CD1c-positive myeloid dendritic cell (primary cell): ENCODE measurements around the gene MUC2.

Source experiments
- DNase-seq: peaks from one replicate; pipeline ENCODE4 v3.0.0-alpha.2; 2016; ENCODE audit errors: extremely low spot score

The MUC2 gene

DNA sequence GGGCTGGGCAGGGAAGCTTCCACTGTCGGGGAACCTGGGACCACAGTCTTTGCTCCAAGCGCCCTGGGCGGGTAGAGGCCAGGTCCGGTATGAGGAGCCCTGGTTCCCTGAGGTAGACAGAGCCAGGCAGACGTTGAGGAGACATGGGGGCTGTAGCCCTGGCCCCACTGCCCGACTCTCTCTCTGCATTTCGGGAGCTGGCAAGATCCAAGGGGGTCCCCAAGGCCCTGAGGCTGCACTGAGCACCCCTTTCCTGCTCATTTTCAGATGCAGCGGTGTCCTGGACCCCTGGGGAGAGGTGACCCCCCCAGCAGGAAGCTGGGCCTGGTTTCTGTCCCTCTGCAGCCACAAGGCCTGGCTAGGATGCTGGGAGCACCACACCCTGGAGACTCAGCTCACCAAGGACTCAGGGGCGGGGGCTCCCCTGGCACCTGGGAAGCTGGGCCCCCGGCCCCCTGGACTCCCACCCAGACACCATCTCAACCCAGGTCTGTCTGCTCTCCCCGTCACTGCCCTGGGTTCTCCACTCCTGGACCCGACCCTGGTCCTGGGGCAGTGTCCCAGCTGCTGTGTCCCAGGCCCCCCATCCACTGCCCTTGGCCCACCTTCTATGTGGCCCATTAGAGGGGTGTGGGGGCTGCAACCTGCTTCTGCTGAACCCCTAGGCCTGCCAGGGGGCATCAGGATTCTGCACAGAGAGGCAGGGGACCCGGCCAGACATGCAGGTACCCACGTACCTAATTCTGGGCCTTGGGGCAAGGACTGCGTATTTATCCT is 23.1 kb upstream of the MUC2 start:
- DNase-seq = no peak

DNA sequence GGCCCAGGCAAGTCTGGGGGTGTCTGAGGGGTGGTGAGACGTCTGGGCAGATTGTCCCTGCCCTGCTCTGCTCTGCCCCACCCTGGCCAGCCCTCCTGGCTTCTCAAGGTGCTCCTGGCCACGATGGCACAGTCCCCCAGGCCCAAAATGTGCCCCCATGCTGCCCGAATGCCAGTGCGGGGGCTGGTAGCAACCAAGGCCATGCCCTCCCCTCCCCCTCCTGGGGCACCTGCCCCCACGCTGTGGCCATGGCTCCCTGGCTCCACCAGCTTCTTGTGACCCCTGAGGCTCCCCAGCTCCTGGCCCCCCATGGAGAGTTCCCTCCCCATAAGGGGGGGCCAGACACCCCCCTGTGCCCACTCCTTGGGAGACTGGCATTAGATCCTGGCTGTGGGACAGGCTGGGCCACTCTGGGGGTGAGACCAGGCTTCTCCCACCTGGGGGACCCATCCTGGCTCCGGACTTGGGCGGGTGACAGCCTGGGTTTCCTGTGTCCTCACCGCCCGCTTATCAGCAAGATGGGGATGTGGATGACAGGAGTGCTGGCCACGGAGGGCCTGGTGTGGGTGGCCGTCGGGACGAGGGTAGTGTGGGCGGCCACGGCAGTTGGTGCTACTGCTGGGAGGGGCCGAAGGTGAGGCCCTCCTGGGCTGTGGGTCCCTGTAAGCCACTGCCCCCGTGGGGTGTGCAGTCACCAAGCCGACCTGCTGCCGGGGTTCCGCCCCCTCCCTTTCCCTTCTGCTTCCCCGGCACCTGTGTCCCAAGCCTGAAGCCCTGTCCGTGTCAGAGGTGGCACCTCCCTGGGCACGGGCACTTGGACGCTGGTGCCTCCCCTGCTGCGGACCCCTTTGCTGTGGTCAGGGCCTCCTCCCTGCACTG is 22.3 kb upstream of the MUC2 start:
- no peak for DNase-seq

DNA sequence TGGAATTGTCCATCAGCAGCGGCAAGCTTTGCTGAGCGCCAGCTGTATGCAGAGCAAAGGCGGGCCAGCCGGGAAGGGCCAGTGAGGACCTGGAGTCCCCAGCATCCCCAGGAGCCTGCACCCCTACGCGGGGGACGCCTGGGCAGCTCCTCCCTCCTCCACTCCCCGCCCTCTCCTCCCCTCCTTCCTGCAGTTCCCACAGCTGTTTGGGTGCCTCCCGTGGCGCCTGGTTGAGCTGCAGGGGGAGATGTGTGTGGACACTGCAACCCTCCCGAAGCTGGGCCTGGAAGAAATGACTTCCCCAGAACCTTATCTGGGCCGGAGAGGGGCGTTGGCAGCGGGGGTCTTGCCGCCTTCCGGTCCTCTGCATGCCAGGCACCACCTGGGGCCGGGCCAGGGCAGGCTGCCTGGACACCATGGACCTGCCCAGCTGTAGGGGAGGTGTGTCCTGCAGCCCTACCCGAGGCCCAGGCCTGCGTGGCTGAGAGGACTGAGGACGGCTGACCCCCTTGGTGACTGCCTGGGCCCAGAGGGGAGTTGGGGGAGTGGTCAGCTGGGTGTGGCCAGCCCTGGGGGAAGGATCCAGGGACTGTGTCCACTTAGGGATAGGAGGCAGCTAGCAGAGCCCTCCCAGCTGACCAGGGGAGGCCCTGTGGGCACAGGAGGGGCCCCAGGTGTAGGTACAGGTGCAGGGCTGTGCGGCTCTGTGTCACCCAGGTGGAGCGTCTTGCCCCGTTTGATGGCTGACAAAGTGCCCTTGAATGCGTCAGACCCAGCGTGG is 21.4 kb upstream of the MUC2 start:
- DNase-seq = no peak

DNA sequence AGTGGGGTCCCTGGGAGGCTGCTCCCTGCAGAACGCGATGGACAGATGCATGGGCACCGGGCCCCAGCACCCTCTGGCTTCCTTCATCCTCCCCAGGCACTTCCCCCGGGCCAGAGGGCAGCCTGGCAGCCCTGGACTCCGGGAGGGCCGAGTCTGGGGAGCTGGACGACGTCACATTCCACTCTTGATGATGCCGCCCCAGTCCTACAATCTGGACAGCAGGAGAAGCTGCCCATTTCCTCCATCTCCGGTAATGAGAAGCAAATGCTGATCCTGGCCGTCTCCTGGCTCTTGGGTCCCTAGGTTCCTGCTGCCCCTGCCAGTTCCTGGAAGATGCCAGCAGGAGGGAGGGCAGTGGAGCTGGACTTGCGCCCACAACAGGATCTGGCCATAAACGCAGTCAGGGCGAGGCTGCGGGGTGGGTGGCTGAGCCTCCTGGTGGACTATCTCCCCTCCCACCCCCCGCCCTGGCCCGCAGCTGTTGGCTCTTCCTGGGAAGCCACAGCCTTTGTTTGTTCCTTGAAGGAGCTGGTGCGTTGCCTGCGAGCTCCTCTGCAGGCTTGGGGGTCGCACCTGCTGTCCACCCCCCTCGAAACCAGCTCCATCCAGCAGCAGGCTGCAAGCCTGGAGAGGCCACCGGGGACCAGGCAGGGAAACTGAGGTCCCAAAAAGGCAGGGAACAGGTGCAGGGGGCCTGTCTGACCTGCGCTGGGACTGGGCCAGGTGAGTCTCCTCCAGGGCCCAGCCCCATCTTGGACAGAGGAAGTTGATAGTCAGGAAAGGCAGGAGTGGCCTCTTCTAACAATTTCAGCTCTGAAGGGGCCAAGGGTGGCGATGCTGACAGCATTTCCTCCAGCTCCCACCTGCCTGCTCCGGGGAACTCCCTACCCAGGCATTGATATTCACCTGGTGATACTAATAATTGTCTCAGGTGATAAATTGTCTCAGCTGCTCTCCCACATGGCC is 20.2 kb upstream of the MUC2 start:
- DNase-seq = no peak

DNA sequence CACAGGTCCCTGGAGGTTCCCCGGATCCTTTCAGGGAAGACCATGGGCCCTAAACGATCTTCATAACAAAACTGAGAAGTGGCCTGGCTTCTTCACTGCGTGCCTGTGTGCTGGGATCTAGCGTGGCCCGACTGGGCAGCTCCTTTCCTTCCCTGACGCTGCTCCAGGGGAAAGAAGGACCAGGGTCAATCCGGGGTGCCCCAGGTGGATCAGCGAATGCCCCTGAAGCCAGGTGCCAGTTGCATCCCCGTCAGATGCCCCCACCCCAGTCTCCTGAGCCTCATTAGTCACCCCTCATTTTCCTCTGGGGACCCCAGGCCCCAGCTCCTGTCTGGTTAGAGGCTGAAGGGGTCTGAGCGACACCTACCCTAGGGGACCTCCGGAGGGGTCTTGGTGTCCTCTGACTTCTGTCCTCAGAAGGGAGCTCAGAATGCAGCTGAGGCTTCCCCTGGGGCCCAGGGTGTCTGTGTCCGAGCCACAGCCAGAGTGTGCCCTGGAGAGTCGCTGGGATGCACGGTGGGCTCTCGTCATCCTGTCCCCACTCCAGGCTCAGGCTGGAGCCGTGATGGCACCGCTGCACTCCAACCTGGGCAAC is 19.5 kb upstream of the MUC2 start:
- DNase-seq = no peak

DNA sequence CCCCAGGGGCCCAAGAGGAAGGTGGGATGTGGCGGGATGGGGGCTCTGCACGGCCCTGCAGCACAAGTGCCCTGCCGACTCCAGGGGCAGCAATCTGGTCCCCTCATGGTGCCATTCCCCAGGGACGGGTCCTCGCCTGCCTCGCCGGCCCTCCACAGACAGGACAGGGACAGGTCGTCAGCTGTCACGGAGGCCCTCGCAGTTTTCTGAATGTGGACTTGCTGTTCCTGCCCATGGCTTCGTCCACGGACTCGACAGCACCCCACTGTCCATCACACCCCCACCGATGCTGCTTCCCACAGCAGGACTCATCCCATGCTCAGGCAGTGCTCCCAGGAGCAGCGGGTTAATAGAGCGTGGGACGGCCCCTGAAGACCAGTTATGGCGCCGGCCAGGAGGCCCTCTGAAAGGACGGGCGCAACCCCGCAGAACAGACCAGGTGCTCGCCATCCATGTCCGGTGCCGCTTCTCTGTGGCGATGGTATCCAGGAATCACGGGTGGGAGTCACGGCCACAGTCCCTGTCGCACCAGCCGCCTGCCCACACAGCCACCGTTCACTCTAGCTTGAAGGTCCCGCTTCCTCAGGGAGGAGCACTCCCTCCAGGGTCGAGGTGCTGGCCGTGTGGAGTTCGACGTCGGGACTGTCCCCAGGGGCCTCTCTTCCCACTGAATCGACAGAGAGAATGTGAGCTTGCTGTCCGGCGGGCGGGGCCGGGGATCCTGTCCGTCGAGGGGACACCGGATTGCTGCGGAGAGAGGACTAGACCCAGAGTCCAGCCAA is 18.5 kb upstream of the MUC2 start:
- DNase-seq = no peak

DNA sequence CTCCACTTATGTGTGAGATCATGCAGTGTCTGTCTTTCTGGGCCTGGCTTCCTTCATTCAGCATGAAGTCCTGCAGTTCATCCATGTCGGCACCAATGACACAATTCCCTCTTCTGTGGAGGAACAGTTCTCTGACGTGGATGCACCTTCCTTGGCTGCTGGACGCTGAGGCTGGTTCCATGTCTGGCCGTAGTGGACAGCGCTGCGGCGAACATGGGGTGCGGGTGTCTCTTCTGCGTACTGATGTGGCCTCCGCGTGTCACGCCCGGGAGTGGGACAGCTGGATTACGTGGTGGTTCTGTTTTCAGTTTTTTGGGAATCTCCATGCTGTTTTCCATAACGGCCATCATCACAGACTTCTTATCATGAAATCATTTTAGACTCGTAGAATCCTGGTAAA is 16.9 kb upstream of the MUC2 start:
- DNase-seq = no peak

DNA sequence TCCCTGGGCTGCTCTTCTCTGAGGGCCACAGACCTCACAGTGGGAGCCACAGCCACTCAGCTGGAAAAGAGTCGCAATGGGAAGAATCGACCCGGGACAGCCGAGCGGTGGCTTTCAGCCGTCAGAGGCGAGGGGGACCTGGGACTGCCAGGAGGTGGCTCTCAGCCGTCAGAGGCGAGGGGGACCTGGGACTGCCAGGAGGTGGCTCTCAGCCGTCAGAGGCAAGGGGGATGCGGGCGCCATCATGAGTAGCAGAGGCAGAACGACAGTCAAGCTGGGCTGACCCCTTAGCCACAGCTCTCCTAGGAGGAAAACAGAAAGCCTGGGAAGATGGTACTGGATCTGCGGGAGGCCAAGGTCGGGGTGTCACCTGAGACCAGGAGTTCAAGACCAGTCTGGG is 14.9 kb upstream of the MUC2 start:
- no peak for DNase-seq

DNA sequence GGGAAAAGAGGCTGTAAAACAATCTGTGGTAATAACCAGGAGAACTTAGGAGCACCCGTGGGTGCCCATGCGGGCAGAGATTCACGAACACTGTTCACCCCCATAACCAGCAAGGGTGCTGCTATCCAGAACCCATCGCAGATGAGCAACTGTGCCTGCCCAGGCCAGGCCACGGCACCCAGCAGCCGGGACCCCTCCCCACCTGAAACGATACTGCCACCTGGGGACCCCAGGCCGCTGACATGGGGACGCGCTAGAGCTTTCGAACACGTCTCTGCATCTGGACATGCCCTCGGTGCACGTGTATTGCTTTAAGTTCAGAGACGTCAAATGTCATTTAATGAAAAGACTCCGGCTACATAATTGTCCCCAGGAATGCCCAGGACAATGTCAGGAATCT is 14.3 kb upstream of the MUC2 start:
- no peak for DNase-seq

DNA sequence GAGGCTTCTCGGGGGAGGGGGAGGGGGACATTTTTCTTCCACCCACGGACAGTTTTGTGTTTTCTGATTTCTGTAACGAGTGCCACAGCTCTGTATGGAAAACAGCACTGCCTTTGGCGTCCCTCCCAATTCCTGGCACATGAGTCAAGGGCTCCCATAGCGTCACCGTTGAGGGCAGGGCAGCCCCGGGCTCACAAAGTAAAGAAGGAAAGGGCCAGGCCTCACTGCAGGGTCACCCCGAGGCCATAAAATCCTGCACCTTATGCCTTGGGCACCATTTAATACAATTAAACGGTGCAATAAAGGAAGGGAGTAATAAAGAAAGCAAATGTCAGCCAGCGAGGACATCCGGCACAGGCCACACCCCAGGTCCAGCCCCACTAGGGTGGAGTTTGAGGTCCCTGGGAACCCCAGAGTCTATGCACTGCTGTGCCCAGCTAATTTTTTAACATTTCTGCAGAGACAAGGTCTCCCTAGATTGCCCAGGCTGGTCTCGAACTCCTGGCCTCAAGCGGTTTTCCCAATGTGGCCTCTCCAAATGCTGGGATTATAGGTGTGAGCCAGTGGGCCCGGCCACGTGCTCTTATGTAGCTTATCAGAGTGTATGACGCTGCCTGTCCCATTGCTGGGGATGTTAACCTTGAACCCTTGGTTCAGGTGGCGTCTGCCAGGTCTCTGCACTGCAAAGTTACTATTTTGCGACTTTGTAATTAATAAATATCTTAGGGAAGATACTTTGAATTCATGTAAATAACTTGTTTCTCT is 13.6 kb upstream of the MUC2 start:
- DNase-seq = no peak

DNA sequence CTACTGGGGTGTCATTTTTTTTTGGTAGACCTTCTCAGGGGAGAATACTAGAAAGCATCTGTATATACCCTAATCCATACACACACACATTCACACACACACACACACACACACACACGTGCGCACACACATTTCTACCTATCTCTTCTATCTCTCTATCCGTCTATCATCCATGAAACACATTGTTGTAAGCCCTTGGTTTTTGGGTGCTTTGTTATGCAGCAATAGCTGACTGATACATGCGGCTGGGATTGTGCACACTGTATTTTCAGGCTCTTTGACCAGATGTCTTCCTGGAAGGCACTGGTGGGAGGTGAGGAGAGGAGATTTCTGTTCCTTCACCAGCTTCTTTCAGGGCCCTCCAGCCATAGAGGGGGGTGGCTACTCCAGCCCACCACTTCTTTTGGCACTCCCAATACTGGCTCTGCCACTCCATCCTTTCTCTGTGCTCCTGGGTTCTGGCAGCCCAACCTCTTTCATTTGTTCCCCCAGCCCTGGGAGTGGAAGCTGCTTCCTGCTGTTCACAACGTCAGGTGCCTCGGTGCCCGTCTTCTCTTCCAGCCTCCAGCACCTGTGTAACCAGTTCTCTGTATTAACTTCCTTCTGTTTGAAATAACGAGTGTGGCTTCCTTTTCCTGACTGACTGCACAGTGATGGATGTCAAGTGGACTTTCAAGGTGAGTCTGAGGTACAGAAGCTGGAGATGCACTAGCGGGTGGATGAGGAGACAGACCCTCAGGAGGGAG is 12.4 kb upstream of the MUC2 start:
- DNase-seq = no peak

DNA sequence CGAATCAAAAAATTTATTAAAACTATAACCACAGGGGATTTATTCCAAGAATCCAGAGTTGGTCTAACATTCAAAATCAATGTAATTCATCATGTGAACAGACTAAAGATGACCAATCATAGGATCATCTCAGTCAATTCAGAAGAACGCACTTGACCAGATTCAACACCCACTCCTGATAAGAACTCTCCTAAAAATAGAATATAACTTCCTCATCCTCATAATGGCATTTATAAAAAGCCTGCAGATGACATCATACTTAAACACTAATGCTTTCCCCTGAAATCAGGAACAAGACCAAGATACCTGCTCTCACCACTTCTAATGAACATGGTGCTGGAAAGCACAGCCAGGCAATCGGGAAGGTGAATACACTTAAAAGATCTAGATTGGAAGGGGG is 10.5 kb upstream of the MUC2 start:
- peak; percentile 80 for DNase-seq

DNA sequence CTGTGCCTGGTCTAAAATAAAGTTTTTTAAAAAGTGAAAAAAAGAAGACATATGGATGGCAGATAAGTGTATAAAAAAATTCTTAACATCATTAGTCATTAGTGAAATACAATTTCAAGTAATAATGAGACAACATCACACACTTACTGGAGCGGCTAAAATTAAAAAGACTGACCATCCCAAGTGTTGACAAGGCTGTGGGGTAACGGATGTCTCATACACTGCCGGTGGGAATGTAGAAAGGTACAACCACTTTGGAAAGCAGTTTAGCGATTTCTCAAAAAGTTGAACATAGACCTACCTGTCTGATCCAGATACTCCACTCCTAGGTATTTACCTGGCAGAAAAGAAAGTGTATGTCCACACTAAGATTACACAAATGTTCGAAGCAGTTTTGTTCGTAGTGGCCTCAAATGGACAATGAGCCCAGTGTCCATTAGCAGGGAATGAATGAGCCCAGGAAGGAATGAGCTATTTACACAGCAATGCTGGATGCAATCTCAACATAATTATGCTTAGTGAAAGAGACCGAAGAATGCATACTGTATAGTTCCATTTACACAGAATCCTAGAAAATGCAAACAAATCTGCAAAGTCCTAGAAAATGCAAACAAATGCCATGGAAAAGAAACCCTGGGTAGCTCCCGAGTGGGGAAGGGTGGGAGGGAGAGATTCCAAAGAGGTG is 6.7 kb upstream of the MUC2 start:
- no peak for DNase-seq

DNA sequence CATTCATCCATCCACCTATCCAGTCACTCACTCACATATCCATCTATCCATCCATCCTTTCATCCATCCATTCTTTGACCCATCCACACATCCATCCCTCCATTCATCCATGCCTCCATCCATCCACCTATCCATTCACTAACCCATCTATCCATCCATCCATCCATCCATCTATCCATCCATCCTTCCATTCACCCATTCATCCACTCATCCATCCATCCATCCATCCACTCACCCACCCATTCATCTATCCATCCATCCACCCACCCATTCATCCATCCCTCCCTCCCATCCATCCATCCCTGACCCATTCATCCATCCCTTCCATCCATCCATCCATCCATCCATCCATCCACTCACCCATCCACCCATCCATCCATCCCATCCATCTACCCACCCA is 4.9 kb upstream of the MUC2 start:
- no peak for DNase-seq

DNA sequence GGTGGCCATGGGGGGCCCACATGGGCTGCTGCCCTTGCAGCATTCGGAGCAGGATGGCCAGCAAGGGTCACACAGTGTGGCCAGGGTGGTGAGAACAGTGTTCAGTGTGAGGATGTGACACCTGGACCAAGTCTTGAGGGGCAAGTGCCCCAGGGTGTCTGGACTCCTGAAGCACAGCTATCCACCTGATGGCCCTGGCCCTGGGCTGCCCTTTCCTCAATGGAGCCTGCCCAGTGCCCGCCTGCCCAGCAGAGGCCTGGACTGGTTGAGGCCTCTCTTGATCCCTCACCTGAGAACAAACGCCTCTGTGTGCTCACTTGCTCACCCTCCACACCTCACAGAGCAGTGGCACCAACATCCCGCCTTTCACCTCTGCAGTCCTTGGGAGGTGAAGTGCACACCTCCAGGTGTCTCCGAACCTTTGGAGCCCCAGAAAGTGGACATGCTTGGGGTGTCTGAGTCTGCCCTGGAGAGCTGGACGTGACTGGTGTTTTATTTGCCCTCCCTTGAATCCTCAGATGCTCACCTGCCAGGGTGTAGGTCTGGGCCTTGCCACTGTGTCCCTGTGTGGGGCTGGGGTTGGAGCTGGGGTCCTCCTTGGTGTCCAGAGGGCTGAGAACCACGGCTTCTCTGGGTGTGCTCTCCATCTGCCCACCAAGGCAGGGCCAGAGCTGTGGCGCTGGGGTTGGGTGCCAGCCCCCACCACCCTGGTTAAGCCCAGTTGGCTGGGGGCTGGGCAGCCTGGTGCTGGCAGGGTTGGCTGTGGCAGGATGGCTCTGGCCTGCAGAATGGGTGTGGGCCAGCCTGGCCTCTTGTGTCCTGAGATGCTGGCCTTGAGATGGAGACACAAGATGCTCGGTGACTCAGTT is 3.8 kb upstream of the MUC2 start:
- no peak for DNase-seq

DNA sequence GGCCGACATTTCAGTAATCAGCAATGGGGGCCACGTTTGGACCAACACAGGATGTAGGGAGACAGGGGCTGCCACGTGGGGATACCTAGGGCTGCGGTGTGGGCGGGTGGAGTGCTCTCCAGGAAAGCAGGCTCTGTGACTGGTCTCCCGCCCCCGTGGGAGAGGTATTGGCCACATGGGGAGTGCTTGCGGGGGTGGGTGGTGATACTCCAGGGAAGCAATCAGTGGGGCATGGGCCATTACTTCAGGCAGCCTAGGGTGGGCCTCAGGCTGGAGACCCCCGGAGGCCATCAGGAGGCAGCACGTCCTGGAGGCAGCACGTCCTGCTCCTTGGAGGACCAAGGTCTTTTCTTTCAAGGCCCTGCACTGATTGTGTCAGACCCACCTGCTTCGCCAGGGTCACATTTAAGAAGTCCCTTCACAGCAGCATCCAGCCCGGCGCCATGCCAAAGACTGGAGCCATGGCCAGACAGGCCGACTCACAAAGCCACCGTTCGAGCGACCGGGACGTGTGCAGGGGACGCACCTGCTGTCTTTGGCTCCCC is 3.0 kb upstream of the MUC2 start:
- DNase-seq = no peak
